Measurements from ENCODE around the gene PRDM1.

DNA sequence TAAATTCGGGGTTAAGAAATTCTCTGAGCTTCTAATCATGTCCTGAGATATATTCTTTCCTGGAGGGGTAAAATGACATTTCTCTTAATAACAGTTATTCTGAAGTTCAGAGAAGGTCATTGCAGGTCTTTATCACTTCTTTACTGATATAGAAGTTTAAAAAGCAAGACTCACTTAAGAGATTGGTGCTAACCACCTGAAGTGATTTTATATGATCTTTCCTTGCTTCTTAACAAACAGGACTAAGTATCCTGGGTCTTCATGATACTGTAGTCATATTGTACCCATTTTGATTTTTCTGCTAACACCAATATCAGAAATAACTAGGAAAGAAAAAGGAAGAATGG is 39.3 kb upstream of the PRDM1 start:
- TF ChIP-seq GATA3 (IDR thresholded peaks at IDR 0.05; ENCODE audit: low read depth, low read length) = no peak
- no peak for TF ChIP-seq GATA2 (IDR thresholded peaks at IDR 0.05; ENCODE audit: low read depth, low read length)
